Measurements from ENCODE around the gene EHBP1L1. TPM values are rescaled to one million over a fixed set of nuclear protein-coding genes. Genes with fewer than 3 reads are reported as not detected.
A peak's percentile ranks its signal among the peaks of the same experiment; 100 is the strongest.

EHBP1L1 gene
- total and polyA plus RNA-seq, 4 experiments from 2014 or later: 8.9 to 154 (median 87.9) TPM

- Mint-ChIP-seq H3K27ac (peak within 1 kb of the TSS; percentile 93 to 100 (median 96)), H3K4me3 (peak within 1 kb of the TSS; percentile 91 to 100 (median 98)), H3K36me3 (peaks cover 0 to 49% of the 10 kb centered on the region in 2 donors), H3K27me3 (peaks cover 0 to 3% of the 10 kb centered on the region in 2 donors), H3K9me3 (no peaks in the 10 kb centered on the region), H3K4me1 (peaks cover 31 to 88% (median 58%) of the 10 kb centered on the region in 4 donors)
- intact Hi-C loops (cut with micrococcal nuclease): loop anchor here (5.0 kb wide), 2 partner anchors 145 to 545 kb away; partner anchors contain the start of gene SNX15
- H3K36me3 ChIP-seq (ENCODE audit: insufficient read depth, low read length): no peaks in the 10 kb centered on the region
- H3K27ac ChIP-seq (ENCODE audit: low read depth, low read length): peak within 1 kb of the TSS; percentile 99
- CTCF ChIA-PET (ENCODE audit: partially characterized antibody): interaction anchor here (0.6 to 4.8 kb wide), 18 partner anchors 9 to 450 kb away, joined by 3 to 66 read pairs (median 4); partner anchors contain the start of genes MAP3K11, PCNX3 and SCYL1
- no peaks in the 10 kb centered on the region for H3K9me3 ChIP-seq (ENCODE audit: control insufficient read depth in 1 of 2, low read length in 2 of 2)
- peaks cover 69% of the 10 kb centered on the region for H3K4me1 ChIP-seq (ENCODE audit: insufficient read depth, low read length)
- no peaks in the 10 kb centered on the region for H3K27me3 ChIP-seq (ENCODE audit: insufficient read depth, low read length)
- POLR2A ChIA-PET (ENCODE audit: partially characterized antibody): interaction anchor here (0.6 to 17.1 kb wide), 34 partner anchors 11 to 545 kb away, joined by 3 to 403 read pairs (median 5); partner anchors contain the start of genes CCDC85B, CFL1, FOSL1 and LTBP3
- peak within 1 kb of the TSS; percentile 71 to 89 for H3K4me3 ChIP-seq (ENCODE audit: low read length in 2 of 2)
- peak; percentile 86 to 93 (median 88) for DNase-seq
Observed at GRCh38 chr11:65572356-65573051, 3.3 kb upstream of the EHBP1L1 start, which contains the start of gene FAM89B. TSS of gene FAM89B (plus strand) at chr11:65572538. CDS start at chr11:65572670, 132 bp downstream.

GRCh38 chr11:65573391-65574079, 2.3 kb upstream of the EHBP1L1 start:
- Mint-ChIP-seq H3K4me1 (peaks cover 34 to 88% (median 60%) of the 10 kb centered on the region in 4 donors), H3K27ac (peak overlapping the region; percentile 90 to 99 (median 93)), H3K36me3 (peaks cover 0 to 52% of the 10 kb centered on the region in 2 donors), H3K27me3 (peaks cover 0 to 3% of the 10 kb centered on the region in 2 donors), H3K4me3 (peak overlapping the region; percentile 89 to 94 (median 91)), H3K9me3 (no peaks in the 10 kb centered on the region)
- DNase-seq: peak in 2 of 5 donors; percentile 36 to 51
- H3K27me3 ChIP-seq (ENCODE audit: insufficient read depth, low read length): no peaks in the 10 kb centered on the region
- no peaks in the 10 kb centered on the region for H3K36me3 ChIP-seq (ENCODE audit: insufficient read depth, low read length)
- intact Hi-C loops (cut with micrococcal nuclease): loop anchor here (1.0 to 5.0 kb wide), 7 partner anchors 15 to 546 kb away; partner anchors contain the start of genes PCNX3, SCYL1 and SNX15
- H3K4me3 ChIP-seq (ENCODE audit: low read length in 2 of 2): peak overlapping the region; percentile 71 to 89
- H3K9me3 ChIP-seq (ENCODE audit: control insufficient read depth in 1 of 2, low read length in 2 of 2): no peaks in the 10 kb centered on the region
- ChIA-PET CTCF (ENCODE audit: partially characterized antibody) (interaction anchor here (0.6 to 4.8 kb wide), 17 partner anchors 10 to 451 kb away, joined by 3 to 66 read pairs (median 5); partner anchors contain the start of genes MAP3K11, PCNX3 and SCYL1), POLR2A (ENCODE audit: partially characterized antibody) (interaction anchor here (0.5 to 17.1 kb wide), 24 partner anchors 10 to 327 kb away, joined by 3 to 403 read pairs (median 6); partner anchors contain the start of genes CCDC85B, FOSL1, LTBP3 and MALAT1)
- H3K27ac ChIP-seq (ENCODE audit: low read depth, low read length): peak overlapping the region; percentile 99
- peaks cover 69% of the 10 kb centered on the region for H3K4me1 ChIP-seq (ENCODE audit: insufficient read depth, low read length)

GRCh38 chr11:65574109-65574810, 1.6 kb upstream of the EHBP1L1 start:
- intact Hi-C loops (cut with micrococcal nuclease): loop anchor here (1.0 to 5.0 kb wide), 7 partner anchors 14 to 547 kb away; partner anchors contain the start of genes PCNX3, SCYL1 and SNX15
- H3K27me3 Mint-ChIP-seq: peaks cover 0 to 3% of the 10 kb centered on the region in 2 donors

GRCh38 chr11:65574811-65575567, 864 bp upstream of the EHBP1L1 start:
- peak overlapping the region; percentile 99 for H3K27ac ChIP-seq (ENCODE audit: low read depth, low read length)
- peaks cover 66% of the 10 kb centered on the region for H3K4me1 ChIP-seq (ENCODE audit: insufficient read depth, low read length)
- ChIA-PET POLR2A (ENCODE audit: partially characterized antibody) (interaction anchor here (0.5 to 17.1 kb wide), 32 partner anchors 9 to 799 kb away, joined by 3 to 403 read pairs (median 5); partner anchors contain the start of genes C11orf68, DRAP1, KCNK7 and LTBP3), CTCF (ENCODE audit: partially characterized antibody) (interaction anchor here (0.6 to 5.1 kb wide), 9 partner anchors 9 to 136 kb away, joined by 3 to 50 read pairs (median 5); no protein-coding TSS in a partner anchor)
- no peaks in the 10 kb centered on the region for H3K9me3 ChIP-seq (ENCODE audit: control insufficient read depth in 1 of 2, low read length in 2 of 2)
- peaks cover 9% of the 10 kb centered on the region for H3K36me3 ChIP-seq (ENCODE audit: insufficient read depth, low read length)
- peak in 2 of 5 donors; percentile 43 to 49 for DNase-seq
- Mint-ChIP-seq H3K36me3 (peaks cover 0 to 54% of the 10 kb centered on the region in 2 donors), H3K4me1 (peaks cover 27 to 80% (median 56%) of the 10 kb centered on the region in 4 donors), H3K4me3 (peak overlapping the region; percentile 93 to 99 (median 96)), H3K9me3 (no peaks in the 10 kb centered on the region), H3K27me3 (peaks cover 0 to 3% of the 10 kb centered on the region in 2 donors), H3K27ac (peak overlapping the region; percentile 97 to 99 (median 98))
- no peaks in the 10 kb centered on the region for H3K27me3 ChIP-seq (ENCODE audit: insufficient read depth, low read length)
- peak overlapping the region; percentile 75 to 89 for H3K4me3 ChIP-seq (ENCODE audit: low read length in 2 of 2)
- intact Hi-C loops (cut with micrococcal nuclease): loop anchor here (1.0 to 5.0 kb wide), 7 partner anchors 13 to 548 kb away; partner anchors contain the start of genes PCNX3, SCYL1 and SNX15

More at GRCh38 chr11:65574109-65574810, 1.6 kb upstream of the EHBP1L1 start:
- ChIA-PET CTCF (ENCODE audit: partially characterized antibody) (interaction anchor here (1.1 to 4.8 kb wide), 8 partner anchors 11 to 41 kb away, joined by 3 to 50 read pairs (median 14); partner anchors contain the start of genes MAP3K11 and PCNX3), POLR2A (ENCODE audit: partially characterized antibody) (interaction anchor here (0.5 to 17.1 kb wide), 23 partner anchors 14 to 798 kb away, joined by 3 to 403 read pairs (median 33); partner anchors contain the start of genes CCDC85B, KCNK7, LTBP3 and MALAT1)
- Histone ChIP-seq H3K9me3 (ENCODE audit: control insufficient read depth in 1 of 2, low read length in 2 of 2) (no peaks in the 10 kb centered on the region), H3K4me1 (ENCODE audit: insufficient read depth, low read length) (peaks cover 69% of the 10 kb centered on the region), H3K36me3 (ENCODE audit: insufficient read depth, low read length) (peaks cover 2% of the 10 kb centered on the region), H3K27me3 (ENCODE audit: insufficient read depth, low read length) (no peaks in the 10 kb centered on the region), H3K4me3 (ENCODE audit: low read length in 2 of 2) (peak overlapping the region; percentile 75 to 89), H3K27ac (ENCODE audit: low read depth, low read length) (peak overlapping the region; percentile 99)
- Mint-ChIP-seq H3K9me3 (no peaks in the 10 kb centered on the region), H3K4me1 (peaks cover 30 to 84% (median 58%) of the 10 kb centered on the region in 4 donors), H3K27ac (peak overlapping the region; percentile 97 to 99 (median 98)), H3K36me3 (peaks cover 0 to 53% of the 10 kb centered on the region in 2 donors), H3K4me3 (peak overlapping the region; percentile 93 to 99 (median 96))
- peak; percentile 81 to 92 (median 84) for DNase-seq

- intact Hi-C loops (cut with micrococcal nuclease): no loop called here
- Mint-ChIP-seq H3K4me1 (peaks cover 22 to 69% (median 47%) of the 10 kb centered on the region in 4 donors), H3K4me3 (peak overlapping the region; percentile 86 to 91 (median 88)), H3K9me3 (no peaks in the 10 kb centered on the region), H3K27ac (peak overlapping the region; percentile 84 to 94 (median 91)), H3K36me3 (peaks cover 0 to 53% of the 10 kb centered on the region in 2 donors), H3K27me3 (no peaks in the 10 kb centered on the region)
- POLR2A ChIA-PET (ENCODE audit: partially characterized antibody): interaction anchor here (0.7 to 17.1 kb wide), 27 partner anchors 8 to 736 kb away, joined by 3 to 403 read pairs (median 8); partner anchors contain the start of genes DPF2, KAT5, KCNK7 and LTBP3
- H3K4me1 ChIP-seq (ENCODE audit: insufficient read depth, low read length): peaks cover 59% of the 10 kb centered on the region
- H3K36me3 ChIP-seq (ENCODE audit: insufficient read depth, low read length): peaks cover 23% of the 10 kb centered on the region
- CTCF ChIA-PET (ENCODE audit: partially characterized antibody): interaction anchor here (0.7 to 5.1 kb wide), 13 partner anchors 9 to 72 kb away, joined by 3 to 50 read pairs (median 3); partner anchors contain the start of gene SCYL1
- DNase-seq: no peak
- H3K9me3 ChIP-seq (ENCODE audit: control insufficient read depth in 1 of 2, low read length in 2 of 2): no peaks in the 10 kb centered on the region
- H3K4me3 ChIP-seq (ENCODE audit: low read length in 2 of 2): peak overlapping the region; percentile 62 to 88
- no peaks in the 10 kb centered on the region for H3K27me3 ChIP-seq (ENCODE audit: insufficient read depth, low read length)
- H3K27ac ChIP-seq (ENCODE audit: low read depth, low read length): peak overlapping the region; percentile 75
Observed at GRCh38 chr11:65576232-65576866, 496 bp downstream of the EHBP1L1 start.

All from CD4-positive, alpha-beta memory T cell (primary cell).